ENCODE data around the gene HSD3B1.

- TF ChIP-seq REST (IDR thresholded peaks at IDR 0.05; ENCODE audit: borderline replicate concordance) (no peak), REST (CRISPR knock-in tag; IDR thresholded peaks at IDR 0.05; ENCODE audit: low read depth) (no peak), CBFB (CRISPR knock-in tag; IDR thresholded peaks at IDR 0.05) (no peak), CTCF (IDR thresholded peaks at IDR 0.05 in 2 of 3, conservative IDR thresholded peaks at IDR 0.05 in 1 of 3; ENCODE audit: insufficient read depth in 2 of 3, low read depth in 1 of 3, low read length in 3 of 3) (no peak), HMG20A (CRISPR knock-in tag; conservative IDR thresholded peaks at IDR 0.05) (no peak), POLR2A (conservative IDR thresholded peaks at IDR 0.05) (no peak), TEAD1 (CRISPR knock-in tag; IDR thresholded peaks at IDR 0.05) (no peak), FOS (IDR thresholded peaks at IDR 0.05; ENCODE audit: extremely low read depth, insufficient read length) (no peak), MED1 (CRISPR knock-in tag; IDR thresholded peaks at IDR 0.05; ENCODE audit: borderline replicate concordance) (no peak), MLX (CRISPR knock-in tag; conservative IDR thresholded peaks at IDR 0.05) (no peak), ZBTB49 (CRISPR knock-in tag; IDR thresholded peaks at IDR 0.05; ENCODE audit: borderline replicate concordance) (no peak), YBX1 (IDR thresholded peaks at IDR 0.05) (no peak), POLR2AphosphoS5 (IDR thresholded peaks at IDR 0.05; ENCODE audit: control insufficient read depth, insufficient read depth, low read depth, low read length) (no peak), FOXK1 (CRISPR knock-in tag; IDR thresholded peaks at IDR 0.05; ENCODE audit: borderline replicate concordance) (no peak), ZNF384 (IDR thresholded peaks at IDR 0.05; ENCODE audit: low read depth, low read length) (no peak)
These were observed 36.6 kb upstream of the HSD3B1 start for GRCh38 chr1:119470377-119470776.
